CD4-positive, CD25-positive, alpha-beta regulatory T cell (primary cell): ENCODE results near the gene ERFE. TPM values are rescaled to one million over a fixed set of nuclear protein-coding genes. Genes with fewer than 3 reads are reported as not detected.

Experiments
- ATAC-seq, 2 donors: fragments of 150-1000 bp; cut with Tn5 transposase; one replicate each; pipeline ENCODE4 v1.10.0; 2021; ENCODE audit warnings: low read depth in 2 of 2, moderate number of reproducible peaks in 2 of 2, moderate library complexity in 1 of 2
- DNase-seq, 3 donors: peaks; one replicate each; pipeline versions ENCODE4 v3.0.0 to v3.0.0-alpha.2; 2012 to 2022; ENCODE audit warnings: mixed read lengths in 1 of 3
- H3K27ac ChIP-seq: one replicate; pipeline ENCODE4 v1.7.0; 2013; ENCODE audit warnings: mild to moderate bottlenecking, low read length; ENCODE audit not compliant: insufficient read depth, poor library complexity, severe bottlenecking
- H3K27me3 ChIP-seq: one replicate; pipeline ENCODE4 v1.7.0; 2013; ENCODE audit warnings: low read length; ENCODE audit not compliant: control insufficient read depth, insufficient read depth
- H3K36me3 ChIP-seq: one replicate; pipeline ENCODE4 v1.7.0; 2013; ENCODE audit warnings: mild to moderate bottlenecking, low read length, moderate library complexity; ENCODE audit not compliant: control insufficient read depth, insufficient read depth
- H3K4me1 ChIP-seq: 2 replicates; pipeline ENCODE4 v1.7.0; 2013; ENCODE audit warnings: mild to moderate bottlenecking, low read length; ENCODE audit not compliant: insufficient read depth, control insufficient read depth, poor library complexity, severe bottlenecking
- H3K4me3 ChIP-seq: one replicate; pipeline ENCODE4 v1.7.0; 2013; ENCODE audit warnings: low read depth, mild to moderate bottlenecking, low read length, moderate library complexity
- H3K9me3 ChIP-seq, 2 experiments: 1 replicate in 1 of 2; 2 replicates in 1 of 2; pipeline ENCODE4 v1.7.0; 2013; ENCODE audit warnings: low read length in 2 of 2, mild to moderate bottlenecking in 1 of 2, moderate library complexity in 1 of 2; ENCODE audit not compliant: control insufficient read depth in 2 of 2
- H3K27ac Mint-ChIP-seq, 3 donors: one replicate each; pipeline ENCODE4 v1.8.0; 2020 to 2022; ENCODE audit warnings: mild to moderate bottlenecking in 3 of 3, mixed read lengths in 3 of 3, moderate library complexity in 2 of 3
- H3K27me3 Mint-ChIP-seq: one replicate; pipeline ENCODE4 v1.8.0; 2022; ENCODE audit warnings: mild to moderate bottlenecking, mixed read lengths
- H3K36me3 Mint-ChIP-seq: one replicate; pipeline ENCODE4 v1.8.0; 2020; ENCODE audit warnings: mixed read lengths
- H3K4me1 Mint-ChIP-seq, 4 donors: one replicate each; pipeline ENCODE4 v1.8.0; 2020 to 2022; ENCODE audit warnings: mixed read lengths in 4 of 4, mild to moderate bottlenecking in 1 of 4
- H3K4me3 Mint-ChIP-seq, 4 donors: one replicate each; pipeline ENCODE4 v1.8.0; 2020 to 2022; ENCODE audit warnings: mild to moderate bottlenecking in 4 of 4, mixed read lengths in 4 of 4, moderate library complexity in 3 of 4
- H3K9me3 Mint-ChIP-seq, 7 donors: one replicate each; pipeline ENCODE4 v1.8.0; 2020 to 2022; ENCODE audit warnings: mixed read lengths in 7 of 7, mild to moderate bottlenecking in 3 of 7, moderate library complexity in 2 of 7
- polyA plus RNA-seq, 4 donors: library from polyadenylated mRNA; unstranded; fragments of 300-500 nt; fragmentation: Illumina TruSeq; gene quantifications; one replicate each; pipeline ENCODE4 v1.2.3, GENCODE V29; 2021
- total RNA-seq: library from RNA; stranded (reverse); gene quantifications from one replicate; pipeline ENCODE4 v1.2.3, GENCODE V29; 2022

ERFE gene
- total and polyA plus RNA-seq, 5 donors from 2014 or later, result 0.29 TPM; not detected in 4

DNA sequence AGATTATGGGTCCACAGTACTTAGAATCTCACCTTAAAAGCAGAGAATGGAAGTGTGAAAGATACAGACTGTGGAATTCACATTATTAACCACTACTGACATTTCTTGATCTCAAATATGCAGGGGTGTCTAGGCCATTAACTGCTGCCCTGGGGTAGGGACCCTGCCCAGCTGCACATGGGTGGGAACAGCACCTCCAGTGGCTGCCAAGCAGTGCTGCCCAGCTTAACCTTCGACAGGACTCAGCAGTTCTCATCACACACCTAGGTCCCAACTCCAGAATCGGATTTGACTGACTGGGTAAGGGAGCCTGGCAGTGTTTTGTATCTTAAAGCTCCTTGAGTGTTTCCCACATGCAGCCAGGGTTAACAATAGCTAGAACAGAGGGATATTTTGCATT is 14.9 kb downstream of the ERFE start:
- no peak for DNase-seq
- Histone ChIP-seq H3K27ac (no peak overlapping the region), H3K9me3 (no peaks in the 10 kb centered on the region), H3K4me1 (no peaks in the 10 kb centered on the region), H3K36me3 (peaks cover 87% of the 10 kb centered on the region), H3K4me3 (no peak overlapping the region), H3K27me3 (no peaks in the 10 kb centered on the region)
- peak overlapping the region in 1 of 4 donors; percentile 23 for H3K4me3 Mint-ChIP-seq
- H3K4me1 Mint-ChIP-seq, result peaks cover 0 to 7% (median 0%) of the 10 kb centered on the region in 4 donors
- no peaks in the 10 kb centered on the region for H3K9me3 Mint-ChIP-seq
- H3K36me3 Mint-ChIP-seq, result peaks cover 48% of the 10 kb centered on the region
- no peaks in the 10 kb centered on the region for H3K27me3 Mint-ChIP-seq
- peak overlapping the region in 1 of 3 donors; percentile 65 for H3K27ac Mint-ChIP-seq
- no peak for ATAC-seq

DNA sequence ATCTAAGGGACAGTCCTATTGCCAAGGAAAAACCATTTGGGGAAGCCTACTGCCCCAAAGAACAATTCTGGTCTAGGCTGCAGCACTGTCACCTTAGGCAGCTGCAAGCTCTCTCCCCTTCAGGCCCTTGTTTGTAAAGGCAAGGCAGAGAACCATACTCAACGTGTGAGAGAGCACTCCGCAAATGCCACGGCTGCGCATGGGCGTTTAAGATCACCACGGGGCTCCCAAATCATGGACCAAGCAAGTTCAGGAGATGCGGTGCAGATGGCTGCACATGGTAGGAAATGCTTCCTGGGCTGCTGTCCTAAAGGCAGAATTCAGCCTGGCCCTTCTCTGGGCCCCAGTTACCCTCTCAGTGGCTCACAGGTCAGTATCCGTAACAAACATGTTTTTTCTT is 15.5 kb downstream of the ERFE start:
- no peak for ATAC-seq
- no peak for DNase-seq
- H3K4me1 Mint-ChIP-seq, result peaks cover 0 to 7% (median 0%) of the 10 kb centered on the region in 4 donors

DNA sequence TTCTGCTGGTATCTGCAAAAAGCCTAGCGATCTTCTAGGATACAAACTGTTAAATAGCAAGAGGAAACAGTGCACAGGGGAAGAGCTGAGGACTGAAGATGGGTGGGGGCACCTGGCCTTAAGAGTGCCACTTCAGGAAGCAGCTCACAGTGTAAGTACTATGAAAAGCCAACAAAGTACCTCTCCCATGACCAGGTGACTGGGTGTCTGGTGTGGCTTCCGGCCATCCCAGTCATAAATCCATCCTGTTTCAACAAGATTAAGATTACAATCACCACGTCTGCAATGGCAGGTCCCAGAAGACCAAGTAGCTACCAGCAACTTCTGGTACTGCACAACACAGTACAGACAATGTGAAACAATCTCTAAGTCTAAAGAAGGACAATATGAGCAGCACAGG is 15.9 kb downstream of the ERFE start:
- H3K4me3 ChIP-seq, result no peak overlapping the region
- H3K36me3 ChIP-seq, result peaks cover 87% of the 10 kb centered on the region
- H3K9me3 ChIP-seq, result no peaks in the 10 kb centered on the region
- ATAC-seq, result no peak
- no peak for DNase-seq
- Mint-ChIP-seq H3K4me1 (peaks cover 0 to 7% (median 0%) of the 10 kb centered on the region in 4 donors), H3K27me3 (no peaks in the 10 kb centered on the region), H3K27ac (no peak overlapping the region), H3K4me3 (no peak overlapping the region), H3K9me3 (no peaks in the 10 kb centered on the region), H3K36me3 (peaks cover 55% of the 10 kb centered on the region)
- no peaks in the 10 kb centered on the region for H3K4me1 ChIP-seq
- no peak overlapping the region for H3K27ac ChIP-seq
- H3K27me3 ChIP-seq, result no peaks in the 10 kb centered on the region

More for the DNA sequence above, 15.5 kb downstream of the ERFE start:
- H3K9me3 ChIP-seq, result no peaks in the 10 kb centered on the region
- H3K9me3 Mint-ChIP-seq, result no peaks in the 10 kb centered on the region
- no peak overlapping the region for H3K27ac Mint-ChIP-seq
- no peaks in the 10 kb centered on the region for H3K27me3 ChIP-seq
- peaks cover 52% of the 10 kb centered on the region for H3K36me3 Mint-ChIP-seq
- H3K27ac ChIP-seq, result no peak overlapping the region
- no peak overlapping the region for H3K4me3 ChIP-seq
- H3K4me3 Mint-ChIP-seq, result no peak overlapping the region
- no peaks in the 10 kb centered on the region for H3K4me1 ChIP-seq
- H3K36me3 ChIP-seq, result peaks cover 87% of the 10 kb centered on the region
- no peaks in the 10 kb centered on the region for H3K27me3 Mint-ChIP-seq

GRCh38 chr2:238176613-238177012 is 17.8 kb downstream of the ERFE start:
- no peaks in the 10 kb centered on the region for H3K4me1 ChIP-seq
- ATAC-seq (no peak), DNase-seq (no peak)
- no peaks in the 10 kb centered on the region for H3K9me3 Mint-ChIP-seq
- H3K9me3 ChIP-seq, result no peaks in the 10 kb centered on the region
- H3K4me3 ChIP-seq, result no peak overlapping the region
- H3K4me1 Mint-ChIP-seq, result peaks cover 0 to 3% (median 0%) of the 10 kb centered on the region in 4 donors
- no peaks in the 10 kb centered on the region for H3K27me3 Mint-ChIP-seq
- H3K4me3 Mint-ChIP-seq, result no peak overlapping the region
- no peak overlapping the region for H3K27ac ChIP-seq
- no peaks in the 10 kb centered on the region for H3K27me3 ChIP-seq
- H3K36me3 ChIP-seq, result peaks cover 92% of the 10 kb centered on the region
- H3K27ac Mint-ChIP-seq, result peak overlapping the region in 2 of 3 donors; percentile 27 to 73
- H3K36me3 Mint-ChIP-seq, result peaks cover 55% of the 10 kb centered on the region

DNA sequence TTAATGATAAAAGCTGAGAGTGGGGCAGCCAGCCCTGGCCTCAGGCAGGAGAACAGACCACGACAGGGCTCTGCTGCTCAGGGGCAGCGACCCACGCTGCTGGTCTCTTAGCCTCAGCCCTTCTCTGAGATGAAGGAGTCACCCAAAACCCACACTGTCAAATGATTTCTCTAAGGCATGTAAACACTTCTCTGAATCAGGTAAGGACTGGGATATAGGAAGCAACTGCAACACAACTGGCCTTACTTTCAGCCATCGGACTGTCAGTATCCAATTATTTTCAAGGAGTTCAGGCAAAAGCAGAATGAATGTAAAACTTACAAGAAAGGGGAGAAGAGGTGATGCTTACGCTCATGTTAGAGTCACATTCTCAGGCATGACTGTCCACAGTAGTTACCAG is 21.8 kb downstream of the ERFE start:
- H3K4me1 ChIP-seq, result no peaks in the 10 kb centered on the region
- Mint-ChIP-seq H3K4me1 (peaks cover 0 to 6% (median 0%) of the 10 kb centered on the region in 4 donors), H3K4me3 (no peak overlapping the region), H3K36me3 (peaks cover 59% of the 10 kb centered on the region), H3K27ac (peak overlapping the region in 1 of 3 donors; percentile 41), H3K9me3 (no peaks in the 10 kb centered on the region), H3K27me3 (no peaks in the 10 kb centered on the region)
- H3K27ac ChIP-seq, result no peak overlapping the region
- H3K36me3 ChIP-seq, result peaks cover 91% of the 10 kb centered on the region
- no peaks in the 10 kb centered on the region for H3K27me3 ChIP-seq
- no peaks in the 10 kb centered on the region for H3K9me3 ChIP-seq
- ATAC-seq, result no peak
- DNase-seq, result no peak
- no peak overlapping the region for H3K4me3 ChIP-seq

DNA sequence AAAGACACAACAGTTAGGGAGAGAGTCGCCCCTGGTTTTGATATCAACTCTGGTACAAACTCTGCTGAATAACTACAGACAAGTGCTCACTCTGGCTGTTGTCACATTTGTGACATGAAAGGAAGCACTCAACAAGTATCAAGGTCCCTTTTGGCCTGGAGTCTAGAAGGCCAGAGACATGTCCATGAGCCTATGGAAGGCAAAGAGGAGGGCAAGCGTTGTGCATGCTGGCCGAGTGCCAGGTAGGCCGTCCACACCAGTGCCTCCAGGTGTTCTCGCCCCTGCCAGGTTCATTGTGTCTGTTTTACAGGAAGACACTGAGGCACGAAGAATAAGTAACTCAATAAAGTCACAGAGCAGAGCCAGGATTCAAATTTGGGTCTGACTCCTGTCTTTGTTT is 23.6 kb downstream of the ERFE start:
- peak overlapping the region in 1 of 3 donors; percentile 24 for H3K27ac Mint-ChIP-seq
- Histone ChIP-seq H3K4me3 (no peak overlapping the region), H3K36me3 (peaks cover 97% of the 10 kb centered on the region), H3K27ac (no peak overlapping the region), H3K4me1 (no peaks in the 10 kb centered on the region), H3K9me3 (no peaks in the 10 kb centered on the region), H3K27me3 (no peaks in the 10 kb centered on the region)
- H3K9me3 Mint-ChIP-seq, result no peaks in the 10 kb centered on the region
- peaks cover 68% of the 10 kb centered on the region for H3K36me3 Mint-ChIP-seq
- H3K27me3 Mint-ChIP-seq, result no peaks in the 10 kb centered on the region
- no peak overlapping the region for H3K4me3 Mint-ChIP-seq
- DNase-seq, result no peak
- no peak for ATAC-seq
- peaks cover 0 to 2% (median 0%) of the 10 kb centered on the region in 4 donors for H3K4me1 Mint-ChIP-seq

- H3K27ac ChIP-seq, result no peak overlapping the region
- peaks cover 0 to 2% (median 0%) of the 10 kb centered on the region in 4 donors for H3K4me1 Mint-ChIP-seq
- peaks cover 76% of the 10 kb centered on the region for H3K36me3 Mint-ChIP-seq
- no peak overlapping the region for H3K4me3 Mint-ChIP-seq
- ATAC-seq (no peak), DNase-seq (no peak)
- H3K27ac Mint-ChIP-seq, result no peak overlapping the region
- no peaks in the 10 kb centered on the region for H3K9me3 Mint-ChIP-seq
- no peaks in the 10 kb centered on the region for H3K4me1 ChIP-seq
- no peaks in the 10 kb centered on the region for H3K9me3 ChIP-seq
- H3K27me3 Mint-ChIP-seq, result no peaks in the 10 kb centered on the region
- H3K27me3 ChIP-seq, result no peaks in the 10 kb centered on the region
- no peak overlapping the region for H3K4me3 ChIP-seq
- H3K36me3 ChIP-seq, result peaks cover 97% of the 10 kb centered on the region
Measured at GRCh38 chr2:238183821-238184220, 25.1 kb downstream of the ERFE start.
